GM21723 (cell line): ENCODE data around the gene DNAI2.
"Not testable (repeated sequence)": the region's sequence is repeated elsewhere in the genome, so short reads cannot be mapped to it uniquely, and the experiment has no call there.

ENCODE experiments used
- ATAC-seq: cut with Tn5 transposase; IDR thresholded peaks from one replicate; pipeline ENCODE4 v1.9.1; 2021; ENCODE audit warnings: mild to moderate bottlenecking, moderate library complexity; ENCODE audit not compliant: unreplicated experiment

Gene DNAI2

GRCh38 chr17:74272731-74273201, 1.3 kb upstream of the DNAI2 start:
- ATAC-seq, result no peak

- no peak for ATAC-seq
Observed at GRCh38 chr17:74274709-74275340, 791 bp downstream of the DNAI2 start.

- no peak for ATAC-seq
Observed at GRCh38 chr17:74276051-74276476, 2.0 kb downstream of the DNAI2 start.

- ATAC-seq, result no peak
Observed at GRCh38 chr17:74276541-74277009, 2.5 kb downstream of the DNAI2 start.

GRCh38 chr17:74277935-74278334, 3.9 kb downstream of the DNAI2 start:
- ATAC-seq, result no peak

GRCh38 chr17:74279617-74280016, 5.6 kb downstream of the DNAI2 start:
- not testable (repeated sequence) for ATAC-seq

GRCh38 chr17:74280093-74280513, 6.1 kb downstream of the DNAI2 start:
- no peak for ATAC-seq

- no peak for ATAC-seq
Observed at GRCh38 chr17:74281799-74282198, 7.8 kb downstream of the DNAI2 start.

GRCh38 chr17:74282274-74282586, 8.2 kb downstream of the DNAI2 start:
- ATAC-seq, result not testable (repeated sequence)

- no peak for ATAC-seq
Observed at GRCh38 chr17:74282587-74283370, 8.7 kb downstream of the DNAI2 start.

GRCh38 chr17:74283371-74283673, 9.3 kb downstream of the DNAI2 start:
- no peak for ATAC-seq

GRCh38 chr17:74287031-74287602, 13.1 kb downstream of the DNAI2 start:
- no peak for ATAC-seq

- ATAC-seq, result no peak
Observed at GRCh38 chr17:74288785-74289184, 14.8 kb downstream of the DNAI2 start.

- no peak for ATAC-seq
Observed at GRCh38 chr17:74289688-74290087, 15.7 kb downstream of the DNAI2 start.

GRCh38 chr17:74290340-74290739, 16.3 kb downstream of the DNAI2 start:
- ATAC-seq, result no peak

- ATAC-seq, result no peak
Observed at GRCh38 chr17:74292495-74292894, 18.5 kb downstream of the DNAI2 start.

GRCh38 chr17:74295625-74296547, 21.9 kb downstream of the DNAI2 start:
- no peak for ATAC-seq

- ATAC-seq, result no peak
Observed at GRCh38 chr17:74296548-74296936, 22.5 kb downstream of the DNAI2 start.

GRCh38 chr17:74297941-74298340, 23.9 kb downstream of the DNAI2 start:
- no peak for ATAC-seq

GRCh38 chr17:74298778-74299177, 24.7 kb downstream of the DNAI2 start:
- no peak for ATAC-seq
